ENCODE data around the gene PDAP1. TPM values are rescaled to one million over a fixed set of nuclear protein-coding genes. Genes with fewer than 3 reads are reported as not detected.
"Not testable (repeated sequence)": the region's sequence is repeated elsewhere in the genome, so short reads cannot be mapped to it uniquely, and the experiment has no call there.

PDAP1 gene
- total and polyA plus RNA-seq, 7 donors: 84.5 to 194 (median 89.5) TPM

GRCh38 chr7:99387912-99388311 lies 20.5 kb downstream of the PDAP1 start:
- no peak overlapping the region for H3K27ac ChIP-seq
- WGBS, 2 donors: 96% methylated on average over 20 of the region's 20 CpGs
- H3K36me3 ChIP-seq: peaks cover 0 to 50% (median 23%) of the 10 kb centered on the region in 4 donors
- DNase-seq: no peak
- intact Hi-C loops (cut with DNase I): no loop called here
- peaks cover 0 to 10% (median 9%) of the 10 kb centered on the region in 4 donors for H3K4me1 ChIP-seq
- H3K4me3 ChIP-seq: no peak overlapping the region
- TF ChIP-seq POLR2AphosphoS5 (IDR thresholded peaks at IDR 0.05): no peak
- no peak for TF ChIP-seq EP300 (IDR thresholded peaks at IDR 0.05)
- no peaks in the 10 kb centered on the region for H3K27me3 ChIP-seq
- H3K9me3 ChIP-seq: no peaks in the 10 kb centered on the region

DNA sequence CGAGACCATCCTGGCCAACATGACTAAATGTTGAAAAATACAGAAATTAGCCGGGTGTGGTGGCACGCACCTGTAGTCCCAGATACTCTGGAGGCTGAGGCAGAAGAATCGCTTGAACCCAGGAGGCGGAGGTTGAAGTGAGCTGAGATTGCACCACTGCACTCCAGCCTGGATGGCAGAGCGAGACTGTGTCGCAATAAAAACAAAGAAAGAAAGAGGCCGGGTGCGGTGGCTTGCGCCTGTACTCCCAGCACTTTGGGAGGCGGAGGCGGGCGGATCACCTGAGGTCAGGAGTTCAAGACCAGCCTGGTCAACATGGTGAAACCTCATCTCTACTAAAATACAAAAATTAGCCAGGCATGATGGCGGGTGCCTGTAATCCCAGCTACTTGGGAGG lies 21.2 kb downstream of the PDAP1 start:
- WGBS, 2 donors: 93 to 95% methylated on average over 14 of the region's 14 CpGs
- H3K36me3 ChIP-seq: peaks cover 0 to 50% (median 23%) of the 10 kb centered on the region in 4 donors
- H3K27me3 ChIP-seq; H3K9me3 ChIP-seq; H3K27ac ChIP-seq; H3K4me1 ChIP-seq; DNase-seq; intact Hi-C loops (cut with DNase I); H3K4me3 ChIP-seq: not testable (repeated sequence)

DNA sequence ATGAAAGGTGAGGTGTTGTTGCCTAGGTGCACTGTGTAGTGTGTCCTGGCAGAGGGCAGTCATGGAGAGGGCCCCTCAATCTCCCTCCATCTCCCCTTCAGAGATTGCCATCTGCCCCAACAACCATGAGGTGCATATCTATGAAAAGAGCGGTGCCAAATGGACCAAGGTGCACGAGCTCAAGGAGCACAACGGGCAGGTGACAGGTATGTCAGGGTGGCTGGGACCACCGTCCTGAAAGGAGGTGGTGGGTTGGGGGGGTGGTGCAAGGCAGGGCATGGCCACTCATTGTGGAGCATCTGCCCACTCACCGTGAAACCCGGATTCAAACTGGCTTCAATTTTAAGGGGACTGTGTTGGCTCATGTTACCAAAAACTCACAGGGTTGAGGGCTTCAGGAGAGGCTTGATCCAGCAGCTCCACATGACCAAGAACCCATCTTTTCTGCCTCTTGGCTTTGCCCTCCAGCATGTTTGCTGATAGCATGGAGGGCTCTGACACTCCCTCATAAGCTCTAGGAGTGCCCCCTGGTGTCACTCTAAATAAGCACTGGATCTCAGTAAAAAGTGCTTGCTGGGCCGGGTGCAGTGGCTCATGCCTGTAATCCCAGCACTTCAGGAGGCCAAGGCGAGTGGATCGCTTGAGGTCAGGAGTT lies 21.7 kb downstream of the PDAP1 start:
- WGBS, 2 donors: 86 to 87% methylated on average over 9 of the region's 9 CpGs
- Histone ChIP-seq H3K4me1 (peaks cover 0 to 3% (median 0%) of the 10 kb centered on the region in 4 donors), H3K27ac (no peak overlapping the region), H3K36me3 (peaks cover 0 to 50% (median 23%) of the 10 kb centered on the region in 4 donors), H3K27me3 (no peaks in the 10 kb centered on the region), H3K4me3 (no peak overlapping the region), H3K9me3 (no peaks in the 10 kb centered on the region)
- intact Hi-C loops (cut with DNase I): no loop called here
- DNase-seq: no peak
- no peak for TF ChIP-seq POLR2AphosphoS5 (IDR thresholded peaks at IDR 0.05)
- no peak for TF ChIP-seq POLR2A (IDR thresholded peaks at IDR 0.05)
- TF ChIP-seq, protein P1, sequence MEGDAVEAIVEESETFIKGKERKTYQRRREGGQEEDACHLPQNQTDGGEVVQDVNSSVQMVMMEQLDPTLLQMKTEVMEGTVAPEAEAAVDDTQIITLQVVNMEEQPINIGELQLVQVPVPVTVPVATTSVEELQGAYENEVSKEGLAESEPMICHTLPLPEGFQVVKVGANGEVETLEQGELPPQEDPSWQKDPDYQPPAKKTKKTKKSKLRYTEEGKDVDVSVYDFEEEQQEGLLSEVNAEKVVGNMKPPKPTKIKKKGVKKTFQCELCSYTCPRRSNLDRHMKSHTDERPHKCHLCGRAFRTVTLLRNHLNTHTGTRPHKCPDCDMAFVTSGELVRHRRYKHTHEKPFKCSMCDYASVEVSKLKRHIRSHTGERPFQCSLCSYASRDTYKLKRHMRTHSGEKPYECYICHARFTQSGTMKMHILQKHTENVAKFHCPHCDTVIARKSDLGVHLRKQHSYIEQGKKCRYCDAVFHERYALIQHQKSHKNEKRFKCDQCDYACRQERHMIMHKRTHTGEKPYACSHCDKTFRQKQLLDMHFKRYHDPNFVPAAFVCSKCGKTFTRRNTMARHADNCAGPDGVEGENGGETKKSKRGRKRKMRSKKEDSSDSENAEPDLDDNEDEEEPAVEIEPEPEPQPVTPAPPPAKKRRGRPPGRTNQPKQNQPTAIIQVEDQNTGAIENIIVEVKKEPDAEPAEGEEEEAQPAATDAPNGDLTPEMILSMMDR (IDR thresholded peaks at IDR 0.05): no peak
- TF ChIP-seq EP300 (IDR thresholded peaks at IDR 0.05): no peak

DNA sequence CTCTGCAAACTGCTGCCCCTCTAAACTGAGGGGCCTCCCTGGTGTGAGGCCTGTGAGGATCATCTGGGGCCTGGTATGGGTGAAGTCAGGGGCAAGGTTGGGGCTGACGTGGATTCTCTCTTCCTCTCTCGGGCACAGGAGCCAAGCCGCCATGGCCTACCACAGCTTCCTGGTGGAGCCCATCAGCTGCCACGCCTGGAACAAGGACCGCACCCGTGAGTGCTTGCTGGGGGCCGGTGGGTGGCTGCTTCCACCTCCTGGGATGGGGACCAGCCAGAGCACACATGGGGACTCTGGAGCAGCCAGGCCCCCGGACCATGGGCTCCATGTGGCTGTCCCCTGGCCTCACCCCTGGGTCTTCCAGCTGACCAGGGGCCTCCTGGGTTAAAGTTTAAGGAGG lies 22.8 kb downstream of the PDAP1 start:
- H3K4me3 ChIP-seq: no peak overlapping the region
- H3K4me1 ChIP-seq: peaks cover 0 to 14% (median 9%) of the 10 kb centered on the region in 4 donors
- intact Hi-C loops (cut with DNase I): no loop called here
- no peaks in the 10 kb centered on the region for H3K9me3 ChIP-seq
- H3K36me3 ChIP-seq: peaks cover 0 to 42% (median 17%) of the 10 kb centered on the region in 4 donors
- no peak overlapping the region for H3K27ac ChIP-seq
- TF ChIP-seq, protein P1 (IDR thresholded peaks at IDR 0.05): no peak
- TF ChIP-seq POLR2A (IDR thresholded peaks at IDR 0.05) (no peak), EP300 (IDR thresholded peaks at IDR 0.05) (no peak), POLR2AphosphoS5 (IDR thresholded peaks at IDR 0.05) (no peak)
- no peak for DNase-seq
- WGBS, 2 donors: 70 to 78% methylated on average over 8 of the region's 8 CpGs
- no peaks in the 10 kb centered on the region for H3K27me3 ChIP-seq

GRCh38 chr7:99384523-99384922 lies 23.9 kb downstream of the PDAP1 start:
- Histone ChIP-seq H3K27me3 (no peaks in the 10 kb centered on the region), H3K4me3 (no peak overlapping the region), H3K4me1 (peaks cover 0 to 25% (median 19%) of the 10 kb centered on the region in 4 donors), H3K27ac (no peak overlapping the region), H3K9me3 (no peaks in the 10 kb centered on the region), H3K36me3 (peaks cover 0 to 34% (median 11%) of the 10 kb centered on the region in 4 donors)
- intact Hi-C loops (cut with DNase I): no loop called here
- WGBS, 2 donors: 91 to 93% methylated on average over 4 of the region's 4 CpGs
- TF ChIP-seq POLR2A (IDR thresholded peaks at IDR 0.05) (no peak), POLR2AphosphoS5 (IDR thresholded peaks at IDR 0.05) (no peak), EP300 (IDR thresholded peaks at IDR 0.05) (no peak)
- TF ChIP-seq, protein P1 (IDR thresholded peaks at IDR 0.05): no peak
- DNase-seq: no peak

All from sigmoid colon (tissue), 7 donors.